Renal cortical epithelial cell (primary cell): Measurements from ENCODE around the gene SLC26A11. TPM values are rescaled to one million over a fixed set of nuclear protein-coding genes. Genes with fewer than 3 reads are reported as not detected.
"Not testable (repeated sequence)": the region's sequence is repeated elsewhere in the genome, so short reads cannot be mapped to it uniquely, and the experiment has no call there.

Experiments used
- DNase-seq: peaks from one replicate; pipeline ENCODE4 v3.0.0-alpha.2; 2011; ENCODE audit warnings: low read depth
- total RNA-seq: library from RNA; depleted of rRNA; stranded (reverse); fragments of >200 nt; gene quantifications from 2 replicates; pipeline ENCODE4 v1.2.3, GENCODE V29; 2014

Gene SLC26A11
- total RNA-seq, 1 donor from 2014 or later = 26.0 TPM

- no peak for DNase-seq
Observed at GRCh38 chr17:80260791-80261158, 40.5 kb downstream of the SLC26A11 start, which contains the start of gene RNF213. Gene RNF213 (plus strand): TSS chr17:80260852. CDS start chr17:80263682, 2,830 bp downstream.

- peak; percentile 42 for DNase-seq
Observed at GRCh38 chr17:80261159-80261894, 41.1 kb downstream of the SLC26A11 start.

GRCh38 chr17:80261895-80262279 lies 41.7 kb downstream of the SLC26A11 start:
- DNase-seq = no peak

- DNase-seq = no peak
Observed at GRCh38 chr17:80262291-80262690, 42.1 kb downstream of the SLC26A11 start.

GRCh38 chr17:80262775-80263244 lies 42.6 kb downstream of the SLC26A11 start:
- no peak for DNase-seq

- DNase-seq = peak; percentile 93
Observed at GRCh38 chr17:80263253-80264204, 43.3 kb downstream of the SLC26A11 start.

GRCh38 chr17:80264205-80265075 lies 44.2 kb downstream of the SLC26A11 start:
- no peak for DNase-seq

GRCh38 chr17:80265205-80266068 lies 45.2 kb downstream of the SLC26A11 start:
- DNase-seq = no peak

GRCh38 chr17:80267391-80267790 lies 47.2 kb downstream of the SLC26A11 start:
- DNase-seq = no peak

- no peak for DNase-seq
Observed at GRCh38 chr17:80268427-80268826, 48.2 kb downstream of the SLC26A11 start.

GRCh38 chr17:80269405-80269807 lies 49.2 kb downstream of the SLC26A11 start:
- no peak for DNase-seq

GRCh38 chr17:80270104-80270503 lies 49.9 kb downstream of the SLC26A11 start:
- peak; percentile 27 for DNase-seq

GRCh38 chr17:80270836-80271235 lies 50.6 kb downstream of the SLC26A11 start:
- no peak for DNase-seq

GRCh38 chr17:80272366-80272765 lies 52.1 kb downstream of the SLC26A11 start:
- no peak for DNase-seq

- no peak for DNase-seq
Observed at GRCh38 chr17:80274331-80274730, 54.1 kb downstream of the SLC26A11 start.

- no peak for DNase-seq
Observed at GRCh38 chr17:80274871-80275449, 54.7 kb downstream of the SLC26A11 start.

GRCh38 chr17:80275857-80276256 lies 55.6 kb downstream of the SLC26A11 start:
- not testable (repeated sequence) for DNase-seq

GRCh38 chr17:80277751-80278671 lies 57.8 kb downstream of the SLC26A11 start:
- no peak for DNase-seq

- peak; percentile 72 for DNase-seq
Observed at GRCh38 chr17:80279895-80280294, 59.7 kb downstream of the SLC26A11 start.
